ENCODE measurements around the gene FGD5.

DNA sequence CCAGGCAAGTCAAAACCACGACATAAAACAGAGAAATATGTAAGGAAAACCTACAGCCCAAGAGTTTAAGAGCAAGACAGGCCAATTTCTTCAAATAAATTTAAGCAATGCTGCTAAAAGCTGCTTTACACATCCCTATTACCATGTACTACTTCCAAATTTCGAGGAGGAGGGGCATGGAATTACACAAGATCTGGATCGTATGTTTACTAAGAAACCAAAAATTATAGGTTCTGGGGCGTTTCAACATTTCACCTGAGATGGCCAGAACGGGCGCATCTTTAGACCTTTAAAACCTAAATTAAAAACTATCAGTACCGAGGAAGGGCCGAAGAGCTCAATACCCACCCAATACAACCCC, 128.0 kb downstream of the FGD5 start:
- TF ChIP-seq CTCF (optimal IDR thresholded peaks at IDR 0.05 in 1 of 3, IDR thresholded peaks at IDR 0.05 in 1 of 3, conservative IDR thresholded peaks at IDR 0.05 in 1 of 3; ENCODE audit: extremely low read depth in 1 of 3, insufficient read depth in 2 of 3, low read length in 3 of 3) (no peak), EZH2 (IDR thresholded peaks at IDR 0.05; ENCODE audit: low read length) (no peak)

Data from keratinocyte (primary cell).